HCT116 (cell line): ENCODE data around the gene FAM53B. TPM values are rescaled to one million over a fixed set of nuclear protein-coding genes. Genes with fewer than 3 reads are reported as not detected.

Source experiments
- ATAC-seq: fragments of 200-7000 bp; cut with Tn5 transposase; 2 replicates; pipeline ENCODE4 v1.9.1; 2020; ENCODE audit warnings: mild to moderate bottlenecking, moderate library complexity
- BruUV-seq: library from RNA; stranded (reverse); fragments of 400-500 nt; replicated peaks from 2 replicates; lab custom pipeline; 2021; lab: Mats Ljungman, UMichigan
- CTCF ChIA-PET: fragments of 300-600 bp; sonication (Branson Sonifier 250); formaldehyde crosslinking; loops from one replicate; lab custom pipeline; 2021; ENCODE audit warnings: antibody characterized with exemption; lab: Charles Lee
- POLR2A ChIA-PET: fragments of 300-600, 350-600 bp; sonication (Branson Sonifier 250); formaldehyde crosslinking; loops from one replicate; lab custom pipeline; 2021; ENCODE audit warnings: antibody characterized with exemption; lab: Charles Lee
- RAD21 ChIA-PET, 2 experiments: fragments of 300-600 bp; sonication (Branson Sonifier 250); formaldehyde crosslinking; loops; one replicate each; lab custom pipeline; 2023; ENCODE audit warnings: low total read pairs in 2 of 2; ENCODE audit not compliant: uncharacterized antibody in 2 of 2, unreplicated experiment in 2 of 2, low non-redundant PET in 1 of 2; lab: Charles Lee
- DNase-seq: peaks from one replicate; pipeline ENCODE4 v3.0.0-alpha.2; 2010; ENCODE audit warnings: low read depth, low spot score
- H2AFZ ChIP-seq: fragments of 200-600 bp; shearing (Covaris generic), sonication (generic); 2 replicates; pipeline ENCODE4 v1.6.1; 2017; ENCODE audit warnings: low read depth, mixed run types, mixed read lengths, antibody characterized with exemption, low read length; ENCODE audit not compliant: poor library complexity, severe bottlenecking
- H3K27ac ChIP-seq: 2 replicates; pipeline ENCODE4 v1.5.1; 2012; ENCODE audit warnings: low read depth, low read length
- H3K27me3 ChIP-seq: fragments of 200-600 bp; sonication (generic); 2 replicates; pipeline ENCODE4 v1.6.1; 2016; ENCODE audit warnings: mixed run types, low read length, mixed read lengths; ENCODE audit not compliant: insufficient read depth
- H3K36me3 ChIP-seq, 2 experiments: fragments of 200-500 bp in 1 of 2; fragments of 200-600 bp in 1 of 2; sonication (Bioruptor generic) in 1 of 2; sonication (generic) in 1 of 2; 2 replicates each; pipeline versions ENCODE4 v1.5.1 to v1.6.1; 2014 to 2016; ENCODE audit warnings: low read length in 2 of 2, inconsistent platforms in 1 of 2, mixed read lengths in 1 of 2, mixed run types in 1 of 2; ENCODE audit not compliant: insufficient read depth in 2 of 2, control insufficient read depth in 1 of 2
- H3K4me1 ChIP-seq, 2 experiments: fragments of 200-600 bp in 1 of 2; sonication (generic) in 1 of 2; 2 replicates each; pipeline versions ENCODE4 v1.5.1 to v1.6.1; 2012 to 2017; ENCODE audit warnings: low read length in 2 of 2, inconsistent platforms in 1 of 2, mild to moderate bottlenecking in 1 of 2, mixed read lengths in 1 of 2, mixed run types in 1 of 2, moderate library complexity in 1 of 2; ENCODE audit not compliant: insufficient read depth in 2 of 2, control insufficient read depth in 1 of 2
- H3K4me2 ChIP-seq: fragments of 200-600 bp; sonication (generic); 2 replicates; pipeline ENCODE4 v1.6.1; 2017; ENCODE audit warnings: mixed run types, low read length, mixed read lengths
- H3K4me3 ChIP-seq, 2 experiments: fragments of 200-600 bp in 1 of 2; sonication (generic) in 1 of 2; replicated peaks in 1 of 2; 2 replicates each; pipeline ENCODE4 v1.5.1; 2011 to 2016; ENCODE audit warnings: low read length in 2 of 2, control low read depth in 1 of 2, low read depth in 1 of 2, mild to moderate bottlenecking in 1 of 2, mixed read lengths in 1 of 2, mixed run types in 1 of 2
- H3K79me2 ChIP-seq: fragments of 200-600 bp; sonication (generic); 2 replicates; pipeline ENCODE4 v1.6.1; 2017; ENCODE audit warnings: mild to moderate bottlenecking, mixed run types, low read length, moderate library complexity, mixed read lengths; ENCODE audit not compliant: insufficient read depth
- H3K9ac ChIP-seq: fragments of 200-600 bp; sonication (generic); 2 replicates; pipeline ENCODE4 v1.6.1; 2016; ENCODE audit warnings: low read length, mixed read lengths
- H3K9me2 ChIP-seq: fragments of 200-600 bp; sonication (generic), shearing (Covaris generic); 2 replicates; pipeline ENCODE4 v1.6.1; 2017; ENCODE audit warnings: mixed run types, mild to moderate bottlenecking, moderate library complexity; ENCODE audit not compliant: insufficient read depth
- H3K9me3 ChIP-seq, 2 experiments: fragments of 200-500 bp in 1 of 2; fragments of 200-600 bp in 1 of 2; sonication (Bioruptor generic) in 1 of 2; sonication (generic) in 1 of 2; 2 replicates each; pipeline ENCODE4 v1.6.1; 2014 to 2017; ENCODE audit warnings: low read length in 2 of 2, mixed read lengths in 2 of 2, inconsistent platforms in 1 of 2, low read depth in 1 of 2, mild to moderate bottlenecking in 1 of 2, mixed run types in 1 of 2, moderate library complexity in 1 of 2; ENCODE audit not compliant: control insufficient read depth in 1 of 2, insufficient read depth in 1 of 2
- H4K20me1 ChIP-seq: fragments of 200-600 bp; sonication (generic), shearing (Covaris generic); 2 replicates; pipeline ENCODE4 v1.6.1; 2017; ENCODE audit warnings: mixed run types, mild to moderate bottlenecking, moderate library complexity; ENCODE audit not compliant: insufficient read depth
- ELF1 ChIP-seq: IDR thresholded peaks from 2 replicates; pipeline ENCODE4 v1.6.1; 2012; ENCODE audit warnings: low read depth, borderline replicate concordance
- FOSL1 ChIP-seq: IDR thresholded peaks from 2 replicates; pipeline ENCODE4 v1.6.1; 2012; ENCODE audit warnings: low read depth
- JUND ChIP-seq: IDR thresholded peaks from 2 replicates; pipeline ENCODE4 v1.6.1; 2012
- POLR2A ChIP-seq: IDR thresholded peaks from 2 replicates; pipeline ENCODE4 v1.7.0; 2011; ENCODE audit warnings: borderline replicate concordance; ENCODE audit not compliant: insufficient read depth, insufficient read length; ENCODE audit errors: extremely low read depth
- POLR2AphosphoS5 ChIP-seq: IDR thresholded peaks from 2 replicates; pipeline ENCODE4 v1.6.1; 2011; ENCODE audit warnings: mild to moderate bottlenecking, low read depth, low read length, moderate library complexity
- RAD21 ChIP-seq: IDR thresholded peaks from 2 replicates; pipeline ENCODE4 v1.6.1; 2012; ENCODE audit warnings: low read depth, mild to moderate bottlenecking
- SIN3A ChIP-seq: IDR thresholded peaks from 2 replicates; pipeline ENCODE4 v1.6.1; 2012; ENCODE audit warnings: low read depth
- SP1 ChIP-seq: IDR thresholded peaks from 2 replicates; pipeline ENCODE4 v1.6.1; 2012; ENCODE audit warnings: low read depth
- YY1 ChIP-seq: IDR thresholded peaks from 2 replicates; pipeline ENCODE4 v1.6.1; 2011; ENCODE audit warnings: low read length, low read depth, moderate library complexity, mild to moderate bottlenecking; ENCODE audit not compliant: insufficient replicate concordance; ENCODE audit errors: extremely low read depth
- ZFX ChIP-seq: fragments of 450-650 bp; IDR thresholded peaks from 2 replicates; pipeline ENCODE4 v1.6.1; 2017
- intact Hi-C: fragments of 100-400 bp; cut with micrococcal nuclease; formaldehyde crosslinking; loops from 2 replicates; pipeline ENCODE4 v1.10.0; 2022
- total RNA-seq: library from RNA; stranded (reverse); gene quantifications from one replicate; pipeline ENCODE4 v1.2.1, GENCODE V29; 2021; ENCODE audit not compliant: unreplicated experiment

FAM53B gene
- total RNA-seq, 1 experiment from 2014 or later = 19.6 TPM

DNA sequence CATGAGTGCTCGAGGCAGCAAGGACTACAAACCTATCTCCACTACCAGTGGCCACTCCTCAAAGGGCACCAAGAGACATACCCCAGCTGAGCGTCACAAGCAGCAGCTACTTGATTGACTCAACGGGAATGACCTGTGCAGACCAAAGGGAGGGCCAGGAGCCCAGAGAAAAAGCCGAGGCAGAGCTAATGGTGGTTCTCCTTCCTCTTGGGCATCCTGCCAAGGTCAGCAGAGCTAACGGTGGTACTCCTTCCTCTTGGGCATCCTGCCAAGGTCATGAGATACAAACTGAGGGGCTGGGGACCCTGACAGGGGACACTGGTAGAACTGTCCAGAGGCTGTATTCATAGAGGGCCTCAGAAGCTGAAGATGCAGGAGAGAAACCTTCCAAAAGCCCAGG is 60.4 kb downstream of the FAM53B start:
- no peak for ATAC-seq
- Histone ChIP-seq H3K9me2 (no peaks in the 10 kb centered on the region), H3K79me2 (no peaks in the 10 kb centered on the region), H3K9me3 (no peaks in the 10 kb centered on the region), H3K36me3 (peaks cover 0 to 3% of the 10 kb centered on the region in 2 experiments; a peak in 2 of 4 replicates), H3K4me3 (no peak overlapping the region), H3K4me1 (no peaks in the 10 kb centered on the region), H3K4me2 (no peak overlapping the region), H3K9ac (no peak overlapping the region), H3K27me3 (no peaks in the 10 kb centered on the region), H2AFZ (no peak overlapping the region), H3K27ac (no peak overlapping the region), H4K20me1 (no peaks in the 10 kb centered on the region)
- DNase-seq = no peak
- no peak for TF ChIP-seq YY1
- TF ChIP-seq FOSL1 = no peak
- no peak for TF ChIP-seq POLR2A
- TF ChIP-seq ELF1 = no peak
- TF ChIP-seq POLR2AphosphoS5 = no peak
- TF ChIP-seq RAD21 = no peak
- ChIA-PET RAD21 (no interaction called here), POLR2A (no interaction called here), CTCF (interaction anchor here (1.2 kb wide), 1 partner anchor 57 kb away, joined by 4 read pairs; no protein-coding TSS in a partner anchor)
- intact Hi-C loops = no loop called here
- no TSS peak for BruUV-seq

GRCh38 chr10:124681626-124682552 is 62.3 kb downstream of the FAM53B start:
- Histone ChIP-seq H3K9me3 (no peaks in the 10 kb centered on the region), H3K36me3 (peaks cover 0 to 3% of the 10 kb centered on the region in 2 experiments; a peak in 2 of 4 replicates), H3K4me3 (no peak overlapping the region), H3K27me3 (no peaks in the 10 kb centered on the region), H3K4me1 (no peaks in the 10 kb centered on the region), H3K27ac (no peak overlapping the region), H3K9me2 (no peaks in the 10 kb centered on the region), H3K79me2 (no peaks in the 10 kb centered on the region), H4K20me1 (no peaks in the 10 kb centered on the region), H3K4me2 (no peak overlapping the region), H2AFZ (no peak overlapping the region), H3K9ac (no peak overlapping the region)
- intact Hi-C loops = no loop called here
- DNase-seq (no peak), ATAC-seq (no peak)
- ChIA-PET CTCF (no interaction called here), POLR2A (no interaction called here), RAD21 (no interaction called here)
- BruUV-seq = no TSS peak
- TF ChIP-seq SIN3A = no peak
- no peak for TF ChIP-seq POLR2A
- no peak for TF ChIP-seq JUND
- no peak for TF ChIP-seq ZFX
- TF ChIP-seq SP1 = no peak
